Femur (tissue), 1 donor: ENCODE results near the gene C2.
A peak's percentile ranks its signal among the peaks of the same experiment; 100 is the strongest.
"Not testable (repeated sequence)": the region's sequence is repeated elsewhere in the genome, so short reads cannot be mapped to it uniquely, and the experiment has no call there.

Experiments used
- DNase-seq: peaks from one replicate; pipeline ENCODE4 v3.0.0-alpha.2; 2017

Gene C2

DNA sequence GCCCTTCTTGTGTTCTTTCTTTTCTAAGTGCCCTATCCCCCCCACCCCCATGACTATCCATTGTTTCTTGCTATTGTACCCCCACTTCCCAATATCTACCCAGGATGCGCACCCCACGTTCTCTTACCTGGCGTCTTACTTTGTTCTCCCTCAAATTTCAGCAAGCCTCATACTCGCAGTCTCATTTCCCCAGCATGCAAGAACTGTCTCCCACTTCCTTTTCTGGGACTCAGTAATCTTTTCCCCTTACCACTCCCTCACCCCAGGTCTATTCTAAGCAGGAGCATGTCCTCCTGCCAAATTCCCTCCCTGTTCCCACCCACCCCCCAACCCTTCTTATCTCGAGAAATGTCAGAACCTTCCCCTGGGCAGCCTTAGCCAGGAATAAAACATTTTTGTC is 28.3 kb upstream of the C2 start:
- no peak for DNase-seq

DNA sequence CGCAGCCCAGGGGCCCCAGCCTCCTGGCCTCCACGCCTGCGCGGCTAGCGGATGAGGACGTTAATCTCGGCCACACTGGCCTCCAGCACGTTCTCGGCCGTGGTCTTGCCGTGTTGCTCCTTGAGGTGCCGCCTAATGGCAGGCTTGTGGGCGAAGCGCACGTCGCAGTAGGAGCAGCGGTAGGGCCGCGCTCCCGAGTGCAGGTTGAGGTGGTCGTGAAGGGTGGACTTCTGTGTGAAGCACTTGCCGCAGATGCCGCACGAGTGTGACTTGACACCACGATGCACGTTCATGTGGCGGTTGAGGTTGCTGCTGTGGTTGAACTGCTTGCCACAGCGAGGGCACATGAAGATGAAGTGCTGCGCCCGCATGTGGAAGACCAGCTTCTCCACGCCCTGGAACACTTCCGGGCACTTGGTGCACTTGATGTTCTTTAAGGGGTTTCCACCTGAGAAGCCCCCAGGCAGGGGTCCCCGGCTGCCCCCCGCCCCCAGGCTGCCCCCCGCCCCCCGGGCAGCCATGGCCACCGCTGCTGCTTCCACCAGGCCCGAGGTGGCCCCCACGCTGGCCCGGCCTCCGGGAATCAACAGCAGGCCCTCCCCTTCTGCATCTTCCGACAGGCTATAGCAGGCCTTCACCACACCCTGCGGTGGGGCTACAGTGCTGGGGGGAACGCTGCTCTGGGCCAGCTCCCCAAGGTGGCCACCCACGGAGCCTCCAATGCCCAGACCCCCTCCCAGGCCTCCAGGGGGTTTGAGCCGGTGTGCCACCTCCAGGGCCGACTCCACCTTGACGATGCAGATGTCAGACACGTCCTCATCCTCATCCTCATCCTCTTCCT is 27.4 kb upstream of the C2 start:
- DNase-seq = no peak

DNA sequence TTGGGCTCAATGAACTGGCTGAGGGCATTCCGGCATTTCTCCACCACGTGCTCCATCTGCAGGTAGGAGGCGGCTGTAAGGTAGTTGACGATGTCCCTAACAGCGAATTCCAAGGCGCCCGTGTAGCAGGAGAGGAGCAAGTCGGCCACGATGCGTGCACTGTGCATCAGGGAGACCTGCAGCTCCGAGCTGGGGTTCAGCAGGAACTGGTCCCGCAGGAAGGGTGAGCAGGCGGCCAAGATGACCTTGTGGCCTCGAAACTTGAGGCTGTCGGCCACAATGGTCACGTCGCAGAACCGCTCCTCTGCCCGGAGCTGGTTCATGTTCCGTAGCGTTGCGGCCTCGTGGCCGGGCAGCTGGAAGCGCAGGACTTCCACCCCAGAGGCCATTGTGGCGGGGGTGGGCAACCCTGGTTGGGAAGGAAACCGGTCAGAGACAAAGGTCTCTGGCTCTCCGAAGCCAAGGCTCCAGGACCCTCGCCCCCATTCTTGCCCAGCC is 26.6 kb upstream of the C2 start:
- no peak for DNase-seq

DNA sequence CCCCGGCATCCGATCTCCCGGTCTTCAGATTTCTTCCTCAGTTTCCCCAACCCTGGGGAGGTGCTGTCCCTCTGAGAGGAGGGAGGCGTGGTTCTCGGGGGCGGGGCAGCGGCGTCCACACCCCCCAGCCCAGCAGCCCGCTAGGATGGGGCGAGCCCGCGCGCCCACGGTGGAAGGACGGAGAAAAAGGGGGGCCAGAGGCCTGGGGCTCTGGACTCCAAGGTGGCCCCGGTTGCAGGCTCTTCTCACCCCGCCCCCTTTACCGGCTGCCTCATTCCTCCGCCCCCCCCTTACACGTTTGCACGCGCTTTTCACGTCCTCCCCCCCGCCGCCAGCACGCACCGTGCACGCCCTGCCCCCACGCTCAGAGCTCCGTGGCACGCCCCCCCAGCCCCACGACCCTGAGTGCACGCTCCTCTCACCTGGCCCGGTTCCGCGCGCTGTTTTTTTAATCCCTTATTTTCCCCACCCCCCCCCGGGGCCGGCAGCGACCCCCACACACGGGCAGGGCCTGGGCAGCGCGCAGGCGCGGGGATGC is 26.0 kb upstream of the C2 start:
- peak; percentile 74 for DNase-seq

DNA sequence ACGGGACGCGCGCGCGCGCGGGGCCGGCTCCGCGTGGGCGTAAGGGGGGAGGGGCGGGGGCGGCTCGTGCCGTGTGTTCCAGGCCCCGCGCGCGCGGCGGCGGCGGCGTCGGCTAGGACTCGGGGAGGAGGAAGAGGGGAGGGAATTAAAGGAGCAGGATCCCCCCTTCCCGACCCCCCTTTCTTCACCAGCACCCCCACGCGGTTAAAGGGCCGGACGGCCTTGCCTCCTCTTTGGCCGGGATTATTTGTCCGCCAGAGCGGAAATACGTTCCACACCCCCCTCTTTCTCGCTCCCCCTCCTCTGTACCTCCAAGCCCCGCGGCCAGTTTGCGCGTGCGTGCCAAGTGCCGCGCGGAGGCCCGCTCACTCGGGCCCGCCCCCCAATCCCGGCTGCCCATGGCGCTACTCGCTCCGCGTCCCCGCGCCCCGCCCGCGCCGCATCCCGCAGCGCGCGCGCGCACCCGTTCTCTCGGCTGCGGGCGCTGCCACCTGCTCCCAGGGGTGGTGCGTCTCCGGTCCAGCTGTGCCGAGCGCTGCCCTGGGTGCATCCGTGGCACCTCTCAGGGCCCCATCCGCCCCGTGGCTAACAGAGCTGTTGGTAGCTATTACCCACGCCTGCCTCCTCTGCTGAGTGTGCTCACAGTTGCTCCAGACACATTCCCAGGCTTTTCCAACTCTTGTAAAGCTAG is 25.4 kb upstream of the C2 start, which contains the start of gene ZBTB12:
Gene ZBTB12, minus strand, starts transcription at position 134 of the 691 bp plus-strand sequence. CDS start 781 bp downstream, outside the sequence.
- peak; percentile 97 for DNase-seq

DNA sequence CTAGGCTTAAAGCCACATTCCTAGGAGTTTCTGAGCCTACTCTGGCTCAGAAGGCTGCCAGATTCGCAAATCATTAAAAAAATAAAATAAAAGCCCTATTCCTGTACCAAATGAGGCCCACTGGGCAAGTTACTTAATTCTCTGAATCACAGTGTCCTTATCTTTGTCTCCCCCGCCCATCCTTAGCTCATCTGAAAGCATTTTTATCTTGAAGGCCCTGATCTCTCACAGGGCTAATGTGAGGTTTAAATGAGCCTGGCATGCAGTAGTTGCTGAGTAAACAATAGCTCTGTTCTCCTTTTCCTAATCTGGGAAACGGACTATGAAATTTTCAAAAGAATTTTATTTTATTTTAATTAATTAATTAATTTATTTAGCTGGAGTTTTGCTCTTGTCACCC is 23.6 kb upstream of the C2 start:
- no peak for DNase-seq

DNA sequence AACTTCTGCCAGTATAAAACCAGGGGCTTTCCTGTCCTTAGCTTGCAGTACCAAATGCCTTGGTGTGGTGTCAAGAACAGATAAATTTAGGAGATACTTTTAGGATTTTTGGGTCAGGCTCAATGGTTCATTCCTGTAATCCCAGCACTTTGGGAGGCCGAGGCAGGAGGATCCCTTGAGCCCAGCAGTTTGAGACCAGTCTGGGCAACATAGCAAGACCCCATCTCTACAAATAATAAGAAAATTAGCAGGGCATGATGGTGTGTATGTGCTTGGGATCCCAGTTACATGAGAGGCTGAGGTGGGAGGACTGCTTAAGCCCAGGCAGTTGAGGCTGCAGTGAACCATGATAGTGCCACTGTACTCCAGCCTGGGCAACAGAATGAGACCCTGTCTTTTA is 22.5 kb upstream of the C2 start:
- DNase-seq = no peak

DNA sequence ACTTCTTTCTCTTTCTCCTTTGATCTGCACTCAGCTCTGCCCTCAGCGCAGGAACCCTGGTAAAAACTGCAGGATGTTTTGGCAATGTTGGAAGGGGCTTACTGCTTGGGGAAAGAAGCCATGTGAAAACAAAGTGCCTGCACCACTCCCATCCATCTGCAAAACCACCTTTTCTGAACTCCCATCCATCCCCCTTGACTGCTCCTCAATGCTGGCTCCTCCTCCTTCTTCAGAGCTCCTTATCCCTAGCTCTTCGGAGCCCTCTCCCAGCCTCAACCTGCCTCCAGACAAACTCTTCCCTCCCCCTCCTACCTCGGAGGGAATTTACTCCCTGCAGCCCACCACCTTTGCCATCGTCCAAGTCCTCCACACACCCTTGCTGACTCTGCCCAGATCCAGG is 21.4 kb upstream of the C2 start:
- DNase-seq = no peak

DNA sequence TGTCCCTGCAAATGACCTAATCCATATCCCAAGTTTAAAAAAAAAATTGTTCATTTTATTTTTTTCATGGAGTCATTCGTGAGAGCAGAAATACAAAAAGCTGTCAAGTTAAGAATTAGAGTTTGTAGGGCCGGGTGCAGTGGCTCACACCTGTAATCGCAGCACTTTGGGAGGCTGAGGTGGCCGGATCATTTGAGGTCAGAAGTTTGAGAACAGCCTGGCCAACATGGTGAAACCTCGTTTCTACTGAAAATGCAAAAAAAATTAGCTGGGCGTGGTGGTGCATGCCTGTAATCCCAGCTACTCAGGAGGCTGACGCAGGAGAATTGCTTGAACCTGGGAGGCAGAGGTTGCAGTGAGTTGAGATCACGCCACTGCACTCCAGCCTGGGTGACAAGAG is 20.8 kb upstream of the C2 start:
- not testable (repeated sequence) for DNase-seq

DNA sequence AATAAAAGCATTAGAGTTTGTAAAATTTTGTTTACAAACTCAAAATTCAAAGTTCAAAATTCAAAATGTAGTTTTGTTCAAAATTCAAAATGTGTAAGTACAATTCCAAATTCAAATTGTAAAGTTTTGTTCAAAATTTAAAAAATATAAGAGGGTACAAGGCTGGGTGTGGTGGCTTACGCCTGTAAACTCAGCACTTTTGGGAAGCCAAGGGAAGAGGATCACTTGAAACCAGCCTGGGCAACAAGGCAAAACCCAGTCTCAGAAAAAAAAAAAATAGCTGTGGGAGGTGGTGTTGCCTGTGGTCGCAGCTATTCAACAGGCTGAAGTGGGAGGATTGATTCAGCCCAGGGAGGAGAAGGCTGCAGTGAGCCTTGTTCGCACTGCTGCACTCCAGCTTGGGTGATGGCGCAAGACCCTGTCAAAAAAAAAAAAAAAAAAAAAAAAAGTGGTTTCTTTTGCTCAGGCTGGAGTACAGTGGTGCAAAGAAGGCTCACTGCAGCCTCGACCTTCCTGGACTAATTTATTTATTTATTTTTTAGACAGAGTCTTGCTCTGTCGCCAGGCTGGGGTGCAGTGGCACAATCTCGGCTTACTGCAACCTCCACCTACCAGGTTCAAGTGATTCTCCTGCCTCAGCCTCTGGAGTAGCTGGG is 20.2 kb upstream of the C2 start:
- DNase-seq = no peak

DNA sequence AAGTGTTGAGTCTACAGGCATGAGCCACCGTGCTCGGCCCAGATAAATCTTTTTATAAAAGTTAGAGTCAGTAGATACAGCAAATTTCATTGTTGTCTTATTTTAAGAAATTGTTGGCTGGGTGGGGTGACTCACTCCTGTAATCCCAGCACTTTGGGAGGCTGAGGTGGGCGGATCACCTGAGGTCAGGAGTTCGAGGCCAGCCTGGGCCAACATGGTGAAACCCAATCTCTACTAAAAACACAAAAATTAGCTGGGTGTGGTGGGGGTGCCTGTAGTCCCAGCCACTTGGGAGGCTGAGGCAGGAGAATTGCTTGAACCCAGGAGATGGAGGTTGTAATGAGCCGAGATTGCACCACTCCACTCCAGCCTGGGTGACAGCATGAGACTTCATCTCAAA is 19.3 kb upstream of the C2 start:
- not testable (repeated sequence) for DNase-seq

DNA sequence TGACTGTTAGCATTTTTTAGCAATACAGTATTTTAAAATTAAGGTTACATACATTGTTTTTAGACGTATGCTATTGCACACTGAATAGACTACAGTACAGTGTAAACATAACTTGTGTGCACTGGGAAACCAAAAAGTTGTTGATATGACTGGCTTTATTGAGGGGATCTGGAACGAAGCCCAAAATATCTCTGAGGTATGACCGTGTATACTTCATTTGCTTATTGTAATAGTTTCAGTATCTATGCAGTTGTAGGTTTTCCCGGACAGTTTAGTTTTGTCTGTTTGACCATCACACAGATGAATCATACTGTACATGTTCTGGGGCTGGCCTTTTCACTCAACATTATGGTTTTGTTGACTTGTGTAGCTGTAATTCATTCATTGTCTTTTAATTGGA is 18.7 kb upstream of the C2 start:
- DNase-seq = no peak

DNA sequence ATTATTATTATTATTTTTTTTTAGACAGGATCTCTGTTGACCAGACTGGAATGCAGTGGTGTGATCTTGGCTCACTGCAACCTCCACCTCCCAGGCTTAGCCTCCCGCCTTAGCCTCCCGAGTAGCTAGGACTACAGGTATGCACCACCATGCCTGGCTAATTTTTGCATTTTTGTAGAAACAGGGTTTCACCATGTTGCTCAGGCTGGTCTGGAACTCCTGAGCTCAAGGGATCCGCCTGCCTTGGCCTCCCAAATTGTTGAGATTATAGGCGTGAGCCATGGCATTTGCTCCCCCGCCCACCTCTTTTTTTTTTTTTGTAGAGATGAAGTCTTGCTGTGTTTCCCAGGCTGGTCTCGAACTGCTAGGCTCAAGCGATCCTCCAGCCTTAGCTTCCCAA is 18.2 kb upstream of the C2 start:
- not testable (repeated sequence) for DNase-seq

DNA sequence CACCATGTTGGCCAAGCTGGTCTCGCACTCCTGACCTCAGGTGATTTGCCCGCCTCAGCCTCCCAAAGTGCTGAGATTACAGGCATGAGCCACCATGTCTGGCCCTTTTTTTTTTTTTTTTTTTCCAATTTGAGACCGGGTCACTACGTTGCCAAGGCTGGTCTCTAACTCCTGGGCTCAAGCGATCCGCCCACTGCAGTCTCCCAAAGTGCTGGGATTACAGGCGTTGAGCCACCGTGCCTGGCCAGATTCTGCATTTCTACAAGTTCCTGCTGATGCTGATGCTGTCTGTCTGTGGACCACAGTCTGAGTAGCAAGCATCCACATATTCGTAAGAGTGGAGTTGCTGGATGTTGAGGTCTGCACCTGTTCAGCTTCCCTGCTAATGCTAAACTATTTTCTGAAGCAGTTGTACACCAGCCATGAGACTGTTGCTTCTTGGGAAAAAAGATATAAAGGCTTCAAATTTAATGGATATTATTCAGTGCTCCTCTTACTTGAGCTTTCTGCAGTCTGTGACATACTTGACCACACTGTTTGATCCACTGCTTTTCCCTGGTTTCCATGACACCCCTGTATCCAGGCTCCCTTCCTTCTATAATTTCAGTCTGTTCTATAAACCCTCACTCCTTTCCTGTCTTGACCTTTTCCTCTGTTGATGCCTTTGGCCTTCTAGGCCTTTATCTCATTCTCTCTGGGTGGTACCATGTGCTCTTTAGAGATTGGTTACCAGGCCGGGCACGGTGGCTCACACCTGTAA is 15.5 kb upstream of the C2 start:
- no peak for DNase-seq

DNA sequence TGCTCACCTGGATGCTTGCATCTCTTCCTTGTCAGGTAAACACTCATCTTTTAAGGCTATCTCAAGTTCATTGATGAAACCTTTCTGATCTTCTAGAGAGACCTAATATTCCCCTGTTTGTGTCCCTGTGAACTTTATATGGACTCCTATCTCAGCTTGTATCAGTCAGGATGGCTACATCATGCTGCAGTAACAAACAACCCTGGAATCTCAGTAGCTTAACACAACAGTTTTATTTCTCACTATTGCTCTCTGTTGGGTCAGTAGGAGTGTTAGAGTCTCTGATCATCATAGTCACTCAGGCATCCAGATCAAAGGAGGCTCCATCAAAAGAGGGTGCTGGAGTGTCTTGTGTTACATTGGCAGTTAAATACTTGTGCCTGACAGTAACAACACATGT is 12.2 kb upstream of the C2 start:
- DNase-seq = no peak

DNA sequence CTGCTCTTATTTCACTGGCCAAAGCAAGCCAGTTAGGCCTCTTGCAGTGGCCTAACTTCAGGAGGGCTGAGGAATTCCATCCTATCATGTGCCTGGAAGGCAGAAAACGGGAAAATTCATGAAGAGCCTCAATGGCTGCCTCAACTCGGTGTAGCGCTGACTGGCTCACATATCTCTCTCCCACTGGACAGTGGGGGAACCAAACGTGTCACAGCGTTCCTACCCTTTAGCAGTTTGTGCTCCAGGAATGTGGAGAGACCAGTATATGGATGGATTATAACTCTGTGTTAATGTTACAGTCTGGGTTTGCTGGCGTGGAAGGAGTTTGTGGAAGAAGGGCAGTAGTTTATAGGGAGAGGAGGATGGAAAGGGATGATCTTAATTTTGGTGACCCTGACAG is 11.8 kb upstream of the C2 start:
- no peak for DNase-seq

DNA sequence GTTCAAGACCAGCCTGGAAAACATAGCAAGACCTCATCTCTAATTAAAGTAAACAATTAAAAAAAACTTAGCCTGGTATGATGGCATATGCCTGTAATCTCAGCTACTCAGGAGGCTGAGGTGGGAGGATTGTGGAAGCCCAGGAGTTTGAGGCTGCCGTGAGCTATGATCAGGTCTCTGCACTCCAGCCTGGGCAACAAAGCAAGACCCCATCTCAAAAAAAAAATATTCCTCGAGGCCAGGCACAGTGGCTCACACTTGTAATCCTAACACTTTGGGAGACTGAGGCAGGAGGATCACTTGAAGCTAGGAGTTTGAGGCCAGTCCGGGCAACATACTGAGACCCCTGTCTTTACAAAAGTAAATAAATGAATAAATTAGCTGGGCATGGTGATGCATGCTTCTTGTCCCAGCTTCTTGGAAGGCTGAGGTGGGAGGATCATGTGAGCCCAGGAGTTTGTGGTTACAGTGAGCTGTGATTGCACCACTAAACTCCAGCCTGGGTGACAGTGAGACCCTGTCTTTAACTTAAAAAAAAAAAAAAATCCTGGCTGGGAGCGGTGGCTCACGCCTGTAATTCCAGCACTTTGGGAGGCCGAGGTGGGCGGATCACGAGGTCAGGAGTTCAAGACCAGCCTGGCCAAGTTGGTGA is 9.3 kb upstream of the C2 start:
- DNase-seq = no peak

DNA sequence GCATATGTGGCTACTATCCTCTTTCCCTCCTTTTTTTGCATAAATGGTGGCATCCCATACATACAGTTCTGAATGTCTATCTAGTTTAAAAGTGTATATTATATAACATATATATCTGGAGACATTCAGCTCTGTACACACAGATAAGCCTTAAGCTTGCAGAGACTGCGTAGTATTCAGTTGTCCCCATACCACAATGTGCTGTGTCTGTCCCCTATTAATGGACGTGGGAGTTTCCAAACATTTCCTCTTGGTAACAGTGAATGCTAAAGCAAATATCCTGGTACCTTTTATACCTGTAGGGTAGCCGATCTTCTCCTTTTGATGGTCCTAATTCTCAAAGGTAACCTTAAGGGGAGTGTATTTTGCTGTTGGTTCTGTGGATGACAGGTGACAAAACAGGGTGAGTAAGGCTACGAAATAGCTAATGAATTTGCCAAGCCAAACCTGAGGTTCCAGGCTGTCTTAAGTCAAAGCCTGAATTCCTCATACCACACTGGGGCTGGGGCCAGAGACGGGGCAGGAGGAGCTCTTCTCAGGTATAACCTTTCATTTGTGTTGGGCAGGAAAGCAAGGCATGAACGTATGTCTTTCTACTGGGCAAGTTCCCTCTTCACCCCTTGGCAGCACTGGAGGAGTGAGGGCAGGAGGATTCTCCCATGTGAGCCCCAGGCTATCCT is 7.8 kb upstream of the C2 start:
- DNase-seq = no peak

DNA sequence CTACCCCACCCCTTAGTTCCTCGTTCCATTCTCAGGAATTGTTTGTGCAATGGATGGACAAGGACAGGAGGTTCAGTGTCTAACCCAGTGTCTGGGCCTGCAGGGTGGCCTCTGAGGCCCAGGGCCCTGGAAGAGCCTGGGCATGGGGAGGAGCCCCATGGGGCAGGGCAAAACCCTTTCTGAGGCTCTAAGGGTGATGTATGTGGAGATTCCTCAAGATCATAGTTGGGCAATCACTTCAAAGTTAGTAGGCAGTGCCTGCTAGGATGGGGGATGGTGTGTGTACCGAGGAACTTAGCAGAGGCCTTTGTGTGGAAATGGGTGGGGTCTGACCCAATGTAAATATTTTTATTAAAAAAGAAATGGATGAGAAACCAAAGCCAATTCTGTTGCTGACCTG is 6.7 kb upstream of the C2 start:
- no peak for DNase-seq

DNA sequence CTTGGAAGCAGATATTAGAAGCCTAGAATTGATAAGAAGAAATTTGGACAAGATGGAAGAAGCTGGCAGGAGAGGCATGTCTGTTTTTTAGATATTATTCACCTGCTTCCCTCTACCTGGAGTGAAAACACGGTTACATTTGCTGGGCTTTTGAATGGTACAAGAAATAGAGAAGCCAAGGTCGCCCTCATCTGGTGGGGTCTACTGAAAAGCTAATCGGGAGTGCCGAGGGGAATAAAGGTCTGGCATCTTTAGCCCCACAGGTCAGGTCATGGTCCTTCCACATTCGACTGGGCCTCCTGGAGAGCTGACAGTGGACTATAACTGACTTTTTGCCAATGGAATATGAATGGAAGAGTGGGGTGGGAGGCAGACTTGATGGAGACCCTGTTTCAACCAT is 4.6 kb upstream of the C2 start:
- no peak for DNase-seq

DNA sequence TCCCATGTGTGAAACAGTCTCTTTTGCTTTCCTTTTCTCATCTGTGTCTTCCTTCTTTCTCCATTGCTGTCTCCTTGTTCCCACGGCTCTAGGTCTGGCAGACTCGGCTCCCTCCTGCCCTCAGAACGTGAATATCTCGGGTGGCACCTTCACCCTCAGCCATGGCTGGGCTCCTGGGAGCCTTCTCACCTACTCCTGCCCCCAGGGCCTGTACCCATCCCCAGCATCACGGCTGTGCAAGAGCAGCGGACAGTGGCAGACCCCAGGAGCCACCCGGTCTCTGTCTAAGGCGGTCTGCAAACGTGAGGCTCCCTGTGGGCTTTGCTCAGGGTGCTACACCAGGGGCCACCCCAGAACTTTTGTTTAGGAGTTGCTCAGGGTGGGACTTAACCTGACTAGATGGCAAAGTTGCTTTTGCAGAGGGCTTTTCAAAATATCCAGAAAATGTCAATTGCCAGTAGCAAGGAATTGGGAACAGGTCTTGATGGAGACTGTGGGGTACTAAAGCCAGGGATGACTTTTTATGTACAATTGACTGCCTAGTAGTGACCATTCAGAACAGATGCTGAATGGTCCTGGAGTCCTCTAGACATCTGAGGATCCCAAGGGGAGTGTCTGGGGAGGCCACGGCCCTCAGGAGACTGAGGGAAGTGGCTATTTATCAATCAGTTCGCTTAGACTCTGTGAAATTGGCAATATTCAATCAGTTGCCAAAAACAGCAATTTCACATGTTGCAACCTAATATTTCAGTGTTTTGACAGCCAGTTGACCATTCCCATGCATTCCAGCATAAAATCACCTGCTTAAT is 550 bp downstream of the C2 start:
- no peak for DNase-seq
